GM21528 (cell line): Measurements from ENCODE around the gene ACADSB.

ENCODE experiments used
- ATAC-seq: cut with Tn5 transposase; IDR thresholded peaks from one replicate; pipeline ENCODE4 v1.9.1; 2021; ENCODE audit warnings: mild to moderate bottlenecking, moderate library complexity; ENCODE audit not compliant: unreplicated experiment, low FRiP score

Gene ACADSB

DNA sequence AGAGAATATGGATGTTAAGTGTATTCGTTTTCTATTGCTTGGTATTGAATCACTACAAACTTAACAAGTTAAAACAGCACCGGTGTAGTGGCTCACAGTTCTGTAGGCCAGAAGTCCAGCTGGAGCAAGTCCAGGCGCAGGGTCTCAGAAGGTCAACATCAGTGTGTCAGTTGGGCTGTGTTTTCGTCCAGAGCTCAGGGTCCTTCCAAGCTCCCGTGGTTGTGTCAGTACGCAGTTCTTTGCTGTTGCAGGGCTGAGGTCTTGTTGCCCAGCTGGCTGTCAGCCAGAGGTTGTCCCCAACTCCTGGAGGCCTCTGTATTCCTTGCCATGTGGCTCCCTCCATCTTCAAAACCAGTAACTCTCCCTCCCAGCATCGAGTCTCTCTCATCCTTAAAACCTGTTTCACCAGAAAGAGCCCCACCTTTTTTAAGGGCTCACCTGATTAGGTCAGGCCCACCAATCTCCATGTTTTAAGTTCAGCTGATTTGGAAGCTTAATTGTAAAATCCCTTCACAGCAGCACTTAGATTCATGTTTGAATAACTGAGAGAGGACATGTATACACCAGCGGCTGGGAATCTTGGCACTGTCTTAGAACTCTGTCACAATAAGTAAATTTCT lies 26.8 kb downstream of the ACADSB start:
- ATAC-seq = no peak

DNA sequence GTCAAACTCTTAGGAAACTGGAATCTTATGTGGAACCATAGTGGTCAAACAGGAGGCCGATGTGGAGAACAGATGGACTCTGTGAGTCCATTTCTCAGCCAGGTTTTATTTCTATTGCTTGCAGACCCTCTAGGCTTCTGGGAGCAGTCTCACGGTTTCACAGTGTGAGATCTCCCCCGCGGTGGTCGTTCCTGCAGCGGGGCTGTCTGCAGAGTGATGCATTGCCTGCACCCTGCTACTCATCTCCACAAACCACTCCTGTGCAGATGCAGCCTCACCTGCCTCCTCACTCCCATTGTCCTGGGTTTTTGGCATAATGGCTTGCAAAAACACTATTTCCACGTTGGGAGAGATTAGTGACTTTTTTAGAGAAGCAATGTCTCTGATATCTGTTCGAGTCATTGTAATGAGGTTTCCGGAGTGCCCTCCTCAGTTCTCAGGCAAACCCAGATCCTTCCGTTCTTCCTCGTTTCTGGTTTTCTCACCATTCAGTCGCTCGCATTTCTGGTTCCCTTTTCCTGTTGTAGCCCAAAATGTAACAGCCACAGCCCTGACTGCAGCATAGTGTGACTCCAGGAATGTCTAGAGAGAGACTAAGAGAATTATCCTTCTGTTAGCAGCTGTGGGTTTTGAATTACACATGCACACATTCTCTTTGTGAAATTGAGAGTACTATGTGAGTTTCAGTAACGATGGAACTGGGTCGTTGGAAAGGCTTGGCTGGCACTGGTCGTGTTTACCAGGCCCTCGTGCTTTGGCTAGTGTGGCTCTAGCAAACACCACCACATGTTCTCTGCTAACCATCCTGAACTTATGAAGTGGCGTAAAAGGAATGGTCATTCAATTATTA lies 30.2 kb downstream of the ACADSB start:
- ATAC-seq = no peak

DNA sequence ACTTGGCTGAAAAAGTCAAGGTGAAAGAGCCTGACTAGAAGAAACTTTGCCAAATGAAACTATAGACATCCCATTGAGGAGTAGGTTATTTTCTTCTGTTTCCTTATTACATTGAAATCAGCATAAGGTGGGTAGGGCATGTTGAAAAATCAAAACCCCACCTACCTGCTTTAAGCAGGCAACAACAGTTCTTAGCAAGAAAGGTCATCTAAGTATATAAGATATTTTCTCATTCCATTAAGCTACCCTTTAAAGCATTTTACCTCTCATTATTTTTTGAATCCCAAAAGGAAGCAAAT lies 30.8 kb downstream of the ACADSB start:
- ATAC-seq = no peak

DNA sequence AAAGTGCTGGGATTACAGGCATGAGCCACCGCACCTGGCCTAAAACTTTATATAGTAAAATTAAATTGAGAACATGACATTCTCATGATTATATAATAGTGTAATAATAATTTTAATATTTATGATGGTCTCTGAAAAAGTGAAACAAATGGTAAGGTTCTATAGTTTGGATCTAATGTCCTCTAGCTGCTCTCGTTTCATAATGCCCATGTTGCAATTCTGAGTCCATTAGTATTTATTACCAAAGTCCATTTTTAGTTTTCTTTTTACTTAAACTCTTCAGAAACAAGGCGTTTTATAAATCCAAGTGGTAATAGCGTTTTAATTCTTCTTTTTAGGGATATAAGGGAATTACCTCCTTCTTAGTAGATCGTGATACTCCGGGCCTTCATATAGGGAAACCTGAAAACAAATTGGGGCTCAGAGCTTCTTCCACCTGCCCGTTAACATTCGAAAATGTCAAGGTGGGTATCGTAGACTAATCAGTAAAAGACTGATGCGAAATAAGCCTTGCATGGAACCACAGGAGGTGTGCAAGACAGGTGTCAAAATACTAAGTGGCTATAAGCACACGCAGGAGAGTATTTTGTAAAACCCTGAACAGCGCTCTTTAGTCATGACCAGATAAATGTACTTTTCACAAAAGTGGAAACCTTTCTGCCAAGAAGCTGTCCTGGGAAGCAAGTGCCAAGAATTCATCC lies 34.1 kb downstream of the ACADSB start:
- no peak for ATAC-seq

DNA sequence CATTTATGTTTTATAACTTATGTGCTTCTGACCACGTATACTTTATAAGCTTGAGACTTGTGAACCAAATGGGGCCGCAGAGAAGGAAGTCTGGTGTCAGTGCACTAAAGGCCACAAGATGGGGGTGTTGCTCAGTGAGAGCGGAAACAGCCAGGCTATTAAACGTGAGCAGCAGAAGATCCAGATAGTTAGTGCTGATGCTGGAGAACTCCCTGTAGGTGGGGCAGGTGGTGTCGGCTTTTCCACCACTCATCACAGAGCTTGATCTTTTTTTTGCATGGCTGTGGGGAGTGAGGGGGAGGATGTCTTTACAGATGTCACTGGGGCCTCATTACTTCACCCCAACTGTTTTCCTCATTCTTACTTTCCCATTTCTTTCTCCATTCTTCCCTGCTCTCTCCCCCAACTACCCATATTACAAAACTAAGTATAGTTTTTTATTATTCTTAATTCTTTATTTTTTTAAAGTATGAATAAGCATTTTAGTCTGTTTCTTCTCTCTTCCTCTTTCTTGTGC lies 34.7 kb downstream of the ACADSB start:
- ATAC-seq = peak; percentile 81

DNA sequence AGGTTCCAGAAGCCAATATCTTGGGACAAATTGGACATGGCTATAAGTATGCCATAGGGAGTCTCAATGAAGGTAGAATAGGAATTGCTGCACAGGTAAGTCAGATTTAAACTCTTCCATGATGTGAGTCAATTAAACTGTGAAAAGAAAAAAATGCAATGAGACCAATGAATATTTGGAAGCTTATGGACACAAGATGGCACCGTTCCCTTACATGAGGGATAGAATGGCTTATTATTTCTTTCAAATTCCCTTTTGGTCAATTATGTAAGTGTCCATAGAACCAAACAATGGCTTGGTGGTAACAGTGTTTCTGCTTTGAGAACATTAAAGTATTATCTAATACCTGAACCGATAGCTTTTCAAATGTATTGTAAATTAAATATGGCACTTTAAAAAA lies 35.6 kb downstream of the ACADSB start:
- no peak for ATAC-seq

DNA sequence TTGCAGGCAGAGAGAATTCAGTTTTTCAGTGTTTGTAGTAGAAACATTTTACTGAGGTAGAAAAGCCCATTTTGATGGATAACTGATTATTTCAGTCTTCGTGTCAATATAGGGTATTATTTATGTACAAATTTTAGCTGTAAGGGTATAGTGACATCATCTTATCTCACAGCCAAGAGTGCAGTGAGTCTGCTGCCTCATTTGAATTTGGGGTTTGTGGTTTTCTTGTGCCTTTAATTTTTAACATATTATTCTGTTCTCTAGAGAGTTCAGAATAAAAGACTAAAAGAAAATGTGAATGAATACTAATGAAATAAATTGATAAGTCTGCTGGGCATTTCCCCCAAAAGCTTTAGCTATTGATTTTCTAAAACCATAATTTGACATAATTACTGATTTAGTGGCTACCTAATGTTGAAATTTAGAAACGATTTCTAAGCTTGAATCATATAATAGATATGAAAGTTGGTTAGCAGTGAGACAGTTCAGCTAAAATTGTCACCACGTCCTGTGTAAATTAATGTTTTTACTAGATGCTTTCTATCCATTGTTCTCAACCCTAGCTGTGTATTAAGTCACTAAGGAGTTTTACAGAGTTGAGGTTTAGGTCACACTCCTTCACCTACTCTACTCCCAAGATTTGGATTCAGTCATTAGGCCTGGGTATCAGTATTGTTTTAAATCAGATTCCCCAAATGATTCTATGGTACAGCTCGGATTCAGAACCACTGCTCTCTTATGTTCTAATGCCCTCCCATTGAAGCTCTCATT lies 37.3 kb downstream of the ACADSB start:
- no peak for ATAC-seq

DNA sequence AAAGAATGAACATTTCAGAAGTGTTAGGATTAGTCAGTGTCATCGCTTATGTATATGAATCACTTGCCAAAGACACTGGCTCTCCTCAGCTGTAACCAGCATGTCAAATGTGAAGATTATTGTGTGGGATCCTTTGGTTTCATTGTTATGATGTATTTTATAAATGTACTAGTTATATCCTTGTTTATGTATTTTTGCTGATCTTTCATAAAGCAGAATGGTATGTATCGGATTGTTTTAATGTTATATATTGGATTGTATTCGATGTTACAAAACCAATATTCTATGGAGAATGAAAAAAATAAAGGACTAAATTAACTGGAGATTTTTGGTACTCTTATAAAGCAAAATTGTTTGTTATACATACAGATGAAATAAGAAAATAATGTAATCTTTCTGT lies 49.2 kb downstream of the ACADSB start:
- no peak for ATAC-seq

DNA sequence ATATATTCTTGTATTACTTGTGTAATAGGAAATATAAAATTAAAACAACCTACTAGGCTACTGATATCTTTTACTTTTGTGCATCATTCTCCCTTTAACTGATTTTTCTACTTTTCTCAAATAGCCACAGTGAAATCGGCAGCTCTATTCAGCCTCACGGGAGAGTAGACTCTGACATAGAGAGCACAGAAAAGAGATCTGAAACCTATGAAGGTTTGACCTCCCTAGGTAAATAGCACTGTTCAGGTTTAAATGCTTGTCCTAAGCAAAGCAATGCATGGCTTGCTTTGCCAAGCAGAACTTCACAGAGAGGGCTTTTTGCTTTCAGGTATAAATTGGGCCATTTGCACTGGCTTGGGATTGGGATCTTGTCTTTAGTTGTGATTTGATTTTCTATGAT lies 53.1 kb downstream of the ACADSB start:
- ATAC-seq = no peak

DNA sequence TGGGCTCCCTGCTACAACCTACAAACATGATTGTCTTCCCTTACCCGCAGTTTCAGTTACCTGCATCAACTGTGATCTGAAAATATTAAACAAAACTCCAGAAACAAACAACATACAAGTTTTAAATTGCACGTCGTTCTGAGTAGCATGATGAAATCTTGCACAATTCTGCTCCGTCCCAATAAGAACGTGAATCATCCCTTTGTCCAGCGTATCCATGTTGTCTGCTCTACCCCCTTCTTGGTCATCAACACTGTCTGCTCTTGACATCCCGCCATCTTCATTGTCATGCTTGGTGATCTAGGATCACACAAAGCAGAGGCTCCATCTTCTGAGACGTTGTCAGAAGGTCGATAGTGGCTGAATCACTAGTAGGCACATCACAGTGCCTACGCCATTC lies 53.9 kb downstream of the ACADSB start:
- no peak for ATAC-seq

DNA sequence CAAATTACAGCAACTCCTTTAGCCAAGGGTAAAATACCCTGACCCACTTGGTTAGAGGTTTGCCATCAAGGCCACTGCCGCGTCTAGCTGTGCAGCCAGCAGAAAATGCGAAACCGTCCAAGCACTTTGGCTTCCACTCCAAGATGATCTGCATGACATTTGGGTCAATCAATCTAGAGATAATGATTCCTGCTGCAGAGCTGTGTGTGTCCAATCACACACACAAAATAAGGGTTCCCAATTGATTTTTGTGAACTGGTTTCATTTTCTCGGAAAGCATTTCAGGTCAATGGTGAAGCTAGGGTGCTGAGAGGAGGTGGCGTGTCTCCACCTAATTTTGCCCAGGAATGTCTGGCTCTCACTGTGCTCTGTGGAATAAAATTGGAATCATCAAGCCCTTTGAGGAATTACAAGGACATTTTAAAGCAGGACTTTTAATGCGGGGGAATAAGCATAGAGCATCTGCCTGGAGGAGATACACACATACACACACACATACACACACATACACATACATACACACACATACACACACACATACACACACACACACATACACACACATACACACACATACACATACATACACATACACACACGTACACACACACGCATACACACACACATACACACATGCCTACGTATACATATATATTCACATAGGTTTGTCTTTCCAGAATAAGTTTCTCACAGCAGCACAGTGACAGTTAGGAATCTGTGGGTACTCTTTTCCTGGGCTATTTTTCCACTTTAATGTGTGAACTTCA lies 59.5 kb downstream of the ACADSB start:
- ATAC-seq = no peak

DNA sequence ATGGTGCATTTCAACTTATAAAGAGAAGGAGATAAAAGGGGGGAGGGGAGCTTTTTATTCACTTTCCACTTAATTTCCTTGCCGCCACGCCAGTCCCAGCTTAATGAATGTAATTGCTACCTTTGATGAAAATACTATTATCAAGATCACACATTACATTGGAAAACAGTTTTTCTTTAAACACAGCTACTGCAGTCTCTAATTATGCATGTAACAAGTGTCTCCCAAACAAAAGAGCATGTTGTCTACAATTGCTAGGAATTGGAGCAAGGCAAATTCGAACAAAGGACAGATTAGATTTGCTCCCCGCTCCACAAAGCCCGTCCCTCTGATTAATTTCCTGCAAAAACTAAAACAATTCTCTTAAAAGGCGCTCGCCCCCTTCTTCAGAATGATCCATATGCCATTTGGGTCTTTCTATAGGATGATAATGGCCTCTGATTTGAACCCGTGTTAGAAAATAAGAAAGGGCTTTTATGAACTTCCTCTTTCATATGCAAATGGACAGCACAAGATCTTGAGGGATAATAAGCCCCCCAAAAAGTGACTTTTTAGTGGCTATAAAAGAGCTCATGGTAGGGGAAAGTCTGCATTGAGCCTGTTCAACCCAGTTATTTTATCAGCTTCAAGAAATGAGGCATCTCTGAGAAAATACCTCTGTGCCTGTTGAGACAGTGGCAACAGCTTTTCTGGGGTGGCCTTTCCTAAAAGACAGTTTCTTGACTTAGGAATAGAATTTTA lies 60.6 kb downstream of the ACADSB start:
- no peak for ATAC-seq

DNA sequence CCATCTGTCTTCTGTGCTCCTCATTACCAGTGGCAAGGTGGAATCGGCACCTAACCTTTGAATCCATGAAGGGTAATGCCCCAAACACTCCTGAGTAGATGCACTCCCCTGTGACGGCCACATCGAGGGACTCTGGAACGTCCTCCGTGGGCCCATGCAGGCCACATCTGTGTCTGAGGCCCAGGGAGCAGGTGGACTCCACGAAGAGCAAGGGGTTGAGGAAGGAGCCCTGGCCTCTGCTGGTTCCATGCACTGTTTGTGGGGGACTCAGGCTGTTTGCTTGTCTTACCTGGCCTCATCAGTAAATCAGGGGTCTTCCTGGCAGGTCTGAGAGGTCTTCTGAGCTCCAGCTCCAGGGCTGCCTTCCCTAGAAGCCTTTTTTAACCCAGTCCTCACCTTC lies 64.4 kb downstream of the ACADSB start:
- no peak for ATAC-seq

DNA sequence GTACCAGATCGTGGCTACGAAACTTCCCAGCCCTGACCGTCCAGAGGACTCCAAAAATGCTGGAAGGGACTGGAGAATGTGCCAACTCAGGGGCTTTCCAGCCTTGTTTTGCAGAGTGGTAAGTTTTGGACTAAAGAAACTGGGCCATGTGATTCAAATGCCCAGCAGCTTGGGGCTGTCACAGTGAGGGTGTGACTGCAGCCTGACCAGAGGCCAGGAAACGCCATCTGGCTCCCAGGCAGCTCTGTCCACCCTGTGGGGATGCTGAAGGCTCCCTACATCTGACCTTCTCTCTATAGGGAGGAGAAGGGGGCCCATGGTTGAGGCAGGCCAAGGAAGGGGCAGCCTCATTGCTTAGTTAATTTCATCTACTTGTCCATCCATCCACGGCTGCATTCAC lies 65.4 kb downstream of the ACADSB start:
- no peak for ATAC-seq

DNA sequence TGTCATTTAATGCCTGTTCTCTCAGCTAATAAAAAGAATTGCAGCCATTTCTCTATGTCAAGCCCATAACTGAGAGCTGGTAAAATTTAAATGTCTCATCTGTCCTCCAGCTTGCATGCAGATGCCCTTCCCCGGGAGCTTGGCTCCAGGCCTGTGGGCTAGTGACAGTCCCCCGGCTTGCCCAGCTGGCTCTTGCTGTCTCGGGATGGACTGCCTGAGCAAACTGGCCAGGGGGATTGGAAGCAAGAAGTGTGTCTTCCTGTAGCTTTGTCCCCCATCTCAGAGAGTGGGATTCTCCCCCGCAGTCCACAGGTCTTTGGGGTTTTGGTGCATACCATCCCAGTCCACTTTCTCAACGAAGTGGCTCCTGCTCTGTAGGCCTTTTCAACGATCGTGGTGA lies 73.1 kb downstream of the ACADSB start:
- ATAC-seq = no peak

DNA sequence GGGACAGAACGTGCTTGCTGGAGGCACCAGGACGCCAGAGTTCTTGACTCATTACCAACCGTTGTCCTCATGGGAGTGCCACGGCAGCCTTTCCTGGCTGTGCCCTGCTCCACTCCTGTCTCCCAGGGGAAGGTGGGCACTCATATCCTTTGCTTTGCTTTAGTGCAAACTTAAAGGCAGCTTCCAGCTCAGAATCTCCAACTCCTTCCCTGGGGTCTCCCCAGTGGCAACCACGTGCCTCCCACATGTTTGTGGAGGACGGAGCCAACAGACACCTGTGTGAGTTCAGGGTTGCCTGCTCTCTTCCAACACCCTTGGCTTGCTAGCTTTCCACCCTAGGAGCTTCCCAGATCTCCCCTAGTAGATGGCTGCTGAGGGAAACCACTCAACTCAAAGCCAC lies 75.0 kb downstream of the ACADSB start:
- no peak for ATAC-seq

DNA sequence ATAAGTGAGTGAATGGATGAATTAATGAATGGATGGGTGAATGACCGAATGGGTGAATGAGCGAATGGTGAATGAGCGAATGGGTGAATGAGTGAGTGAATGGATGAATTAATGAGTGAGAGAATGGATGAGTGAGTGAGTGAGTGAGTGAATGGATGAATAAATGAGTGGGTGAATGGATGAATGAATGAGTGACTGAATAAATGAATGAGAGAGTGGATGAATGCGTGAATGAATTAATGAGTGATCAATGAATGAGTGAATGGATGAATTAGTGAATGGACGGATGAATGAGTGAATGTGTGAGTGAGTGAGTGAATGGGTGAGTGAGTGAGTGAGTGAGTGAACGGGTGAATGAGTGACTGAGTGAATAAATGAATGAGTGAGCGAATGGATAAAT lies 77.5 kb downstream of the ACADSB start:
- ATAC-seq = no peak

DNA sequence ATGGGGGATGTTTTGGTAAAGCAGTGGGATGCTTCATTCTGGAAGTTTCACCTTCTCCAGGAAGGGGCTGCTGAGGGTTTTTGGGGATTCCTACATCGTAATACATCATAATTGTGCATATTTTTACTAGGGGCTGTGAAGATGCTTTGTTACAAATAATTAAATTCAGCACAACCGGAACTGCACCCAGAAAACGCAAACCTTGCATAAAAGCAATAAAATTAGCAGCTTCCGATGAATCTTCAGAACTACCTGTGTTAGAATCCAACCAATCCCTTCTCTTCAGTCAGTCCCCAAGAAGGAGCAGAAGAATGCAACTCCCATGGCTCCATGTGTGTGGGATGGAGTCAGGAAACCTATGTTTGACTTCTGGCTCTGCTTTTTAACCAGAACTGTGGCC lies 78.5 kb downstream of the ACADSB start:
- ATAC-seq = no peak

DNA sequence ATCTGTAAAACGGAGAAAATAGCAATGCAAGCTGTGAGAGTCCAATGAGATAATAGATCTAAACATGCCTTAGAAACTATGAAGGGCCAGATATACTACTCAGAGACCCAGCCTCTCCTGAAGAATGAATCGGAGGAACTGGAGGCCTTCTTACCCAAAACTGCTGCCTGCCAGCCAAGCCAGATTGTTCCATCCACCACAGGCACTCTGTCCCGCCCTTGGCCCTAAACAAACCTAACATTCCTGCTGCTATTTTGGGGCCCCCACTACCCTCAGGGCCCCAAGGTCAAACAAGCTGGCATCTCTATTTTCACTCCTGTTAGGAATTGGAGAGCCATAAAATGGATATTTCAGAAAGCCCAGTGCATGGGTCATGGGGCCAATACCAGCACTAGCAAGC lies 79.0 kb downstream of the ACADSB start:
- no peak for ATAC-seq
